Activated CD8-positive, alpha-beta T cell treated with anti-CD3 and anti-CD28 coated beads for 36 hours (primary cell): ENCODE results near the gene ZNF341. TPM values are rescaled to one million over a fixed set of nuclear protein-coding genes. Genes with fewer than 3 reads are reported as not detected.

Experiments used
- ATAC-seq: fragments of 200-7000 bp; cut with Tn5 transposase; one replicate; pipeline ENCODE4 v1.10.0; 2021; ENCODE audit warnings: mild to moderate bottlenecking, moderate library complexity
- CTCF ChIA-PET: fragments of 350-600 bp; sonication (Branson Sonifier 250); formaldehyde crosslinking; loops from one replicate; lab custom pipeline; 2021; ENCODE audit warnings: antibody characterized with exemption; lab: Charles Lee
- POLR2A ChIA-PET: fragments of 350-600 bp; sonication (Branson Sonifier 250); formaldehyde crosslinking; loops from one replicate; lab custom pipeline; 2021; ENCODE audit warnings: antibody characterized with exemption; lab: Charles Lee
- DNase-seq: peaks from one replicate; pipeline ENCODE4 v3.0.0-alpha.2; 2020
- H3K27ac Mint-ChIP-seq: one replicate; pipeline ENCODE4 v1.8.0; 2021; ENCODE audit warnings: mild to moderate bottlenecking, mixed read lengths
- H3K27me3 Mint-ChIP-seq: one replicate; pipeline ENCODE4 v1.8.0; 2021; ENCODE audit warnings: mixed read lengths
- H3K36me3 Mint-ChIP-seq: one replicate; pipeline ENCODE4 v1.8.0; 2021; ENCODE audit warnings: low read depth, mixed read lengths
- H3K4me1 Mint-ChIP-seq: one replicate; pipeline ENCODE4 v1.8.0; 2021; ENCODE audit warnings: low read depth, mixed read lengths
- H3K4me3 Mint-ChIP-seq: one replicate; pipeline ENCODE4 v1.8.0; 2021; ENCODE audit warnings: mild to moderate bottlenecking, moderate library complexity, mixed read lengths
- H3K9me3 Mint-ChIP-seq: one replicate; pipeline ENCODE4 v1.8.0; 2021; ENCODE audit warnings: mixed read lengths
- intact Hi-C: fragments of 100-400 bp; cut with micrococcal nuclease; formaldehyde crosslinking; loops from one replicate; pipeline ENCODE4 v1.10.0; 2022
- total RNA-seq, 2 experiments: library from RNA; stranded (reverse); gene quantifications; one replicate each; pipeline ENCODE4 v1.2.3, GENCODE V29; 2021
- TF ChIP-seq, protein P1 (sequence below): fragments of 200-600 bp; IDR thresholded peaks from one replicate; pipeline ENCODE4 v1.8.0; 2022; ENCODE audit warnings: antibody characterized with exemption, mild to moderate bottlenecking

ZNF341 gene
- total RNA-seq, 2 experiments from 2014 or later = 4.3 to 5.0 TPM

DNA sequence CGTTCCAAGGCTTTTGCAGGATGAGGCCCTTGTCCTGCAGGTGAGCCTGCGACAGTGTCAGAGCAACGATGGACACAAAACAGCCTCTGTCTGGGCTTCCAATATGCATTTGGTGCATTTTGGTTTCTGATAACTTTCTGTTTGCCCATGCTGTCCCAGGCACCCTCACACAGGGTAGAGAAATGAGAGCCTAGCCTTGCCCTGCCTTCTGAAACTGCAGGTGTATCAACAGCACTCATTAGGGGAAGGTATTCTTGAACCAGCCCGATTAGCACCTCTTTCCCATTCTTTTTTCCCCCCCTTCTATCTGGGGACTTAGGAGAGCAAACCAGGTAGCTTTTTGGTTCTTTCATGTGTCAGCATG lies 109.6 kb downstream of the ZNF341 start:
- TF ChIP-seq, protein P1, sequence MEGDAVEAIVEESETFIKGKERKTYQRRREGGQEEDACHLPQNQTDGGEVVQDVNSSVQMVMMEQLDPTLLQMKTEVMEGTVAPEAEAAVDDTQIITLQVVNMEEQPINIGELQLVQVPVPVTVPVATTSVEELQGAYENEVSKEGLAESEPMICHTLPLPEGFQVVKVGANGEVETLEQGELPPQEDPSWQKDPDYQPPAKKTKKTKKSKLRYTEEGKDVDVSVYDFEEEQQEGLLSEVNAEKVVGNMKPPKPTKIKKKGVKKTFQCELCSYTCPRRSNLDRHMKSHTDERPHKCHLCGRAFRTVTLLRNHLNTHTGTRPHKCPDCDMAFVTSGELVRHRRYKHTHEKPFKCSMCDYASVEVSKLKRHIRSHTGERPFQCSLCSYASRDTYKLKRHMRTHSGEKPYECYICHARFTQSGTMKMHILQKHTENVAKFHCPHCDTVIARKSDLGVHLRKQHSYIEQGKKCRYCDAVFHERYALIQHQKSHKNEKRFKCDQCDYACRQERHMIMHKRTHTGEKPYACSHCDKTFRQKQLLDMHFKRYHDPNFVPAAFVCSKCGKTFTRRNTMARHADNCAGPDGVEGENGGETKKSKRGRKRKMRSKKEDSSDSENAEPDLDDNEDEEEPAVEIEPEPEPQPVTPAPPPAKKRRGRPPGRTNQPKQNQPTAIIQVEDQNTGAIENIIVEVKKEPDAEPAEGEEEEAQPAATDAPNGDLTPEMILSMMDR = no peak
- H3K27me3 Mint-ChIP-seq = no peaks in the 10 kb centered on the region
- intact Hi-C loops = no loop called here
- no peaks in the 10 kb centered on the region for H3K9me3 Mint-ChIP-seq
- peak overlapping the region; percentile 6 for H3K27ac Mint-ChIP-seq
- no peak overlapping the region for H3K4me3 Mint-ChIP-seq
- peaks cover 6% of the 10 kb centered on the region for H3K36me3 Mint-ChIP-seq
- DNase-seq (no peak), ATAC-seq (no peak)
- H3K4me1 Mint-ChIP-seq = peaks cover 80% of the 10 kb centered on the region
- POLR2A ChIA-PET = no interaction called here
- CTCF ChIA-PET = interaction anchor here (0.9 to 1.5 kb wide), 3 partner anchors 9 to 49 kb away, joined by 3 read pairs; no protein-coding TSS in a partner anchor

Other genes with a start within 250 kb of the ZNF341 start
- gene CBFA2T2, start 241.9 kb upstream of the ZNF341 start, total RNA-seq = 10 to 100 TPM; 10.2 to 10.9 TPM
- gene C20orf144, start 69.7 kb upstream of the ZNF341 start, total RNA-seq = under 1 TPM; 0.29 to 0.36 TPM
- gene ACTL10, start 65.1 kb upstream of the ZNF341 start, total RNA-seq = 1 to 10 TPM; 2.4 TPM
- gene NECAB3, start 57.6 kb upstream of the ZNF341 start, total RNA-seq = 10 to 100 TPM; 13.7 to 16.0 TPM
- 10 to 100 TPM; 71.2 to 72.0 TPM for gene E2F1, start 45.6 kb upstream of the ZNF341 start, total RNA-seq
- 1 to 10 TPM; 6.9 to 7.3 TPM for gene PXMP4, start 11.7 kb upstream of the ZNF341 start, total RNA-seq
- 10 to 100 TPM; 82.0 to 82.9 TPM for gene CHMP4B, start 79.4 kb downstream of the ZNF341 start, total RNA-seq